HG03066 (cell line): ENCODE results near the gene CDC34.
A peak's percentile ranks its signal among the peaks of the same experiment; 100 is the strongest.

Experiments used
- ATAC-seq: cut with Tn5 transposase; IDR thresholded peaks from one replicate; pipeline ENCODE4 v1.9.1; 2021; ENCODE audit warnings: low read depth; ENCODE audit not compliant: unreplicated experiment

Gene CDC34

GRCh38 chr19:571566-571974 is 40.0 kb downstream of the CDC34 start:
- no peak for ATAC-seq

DNA sequence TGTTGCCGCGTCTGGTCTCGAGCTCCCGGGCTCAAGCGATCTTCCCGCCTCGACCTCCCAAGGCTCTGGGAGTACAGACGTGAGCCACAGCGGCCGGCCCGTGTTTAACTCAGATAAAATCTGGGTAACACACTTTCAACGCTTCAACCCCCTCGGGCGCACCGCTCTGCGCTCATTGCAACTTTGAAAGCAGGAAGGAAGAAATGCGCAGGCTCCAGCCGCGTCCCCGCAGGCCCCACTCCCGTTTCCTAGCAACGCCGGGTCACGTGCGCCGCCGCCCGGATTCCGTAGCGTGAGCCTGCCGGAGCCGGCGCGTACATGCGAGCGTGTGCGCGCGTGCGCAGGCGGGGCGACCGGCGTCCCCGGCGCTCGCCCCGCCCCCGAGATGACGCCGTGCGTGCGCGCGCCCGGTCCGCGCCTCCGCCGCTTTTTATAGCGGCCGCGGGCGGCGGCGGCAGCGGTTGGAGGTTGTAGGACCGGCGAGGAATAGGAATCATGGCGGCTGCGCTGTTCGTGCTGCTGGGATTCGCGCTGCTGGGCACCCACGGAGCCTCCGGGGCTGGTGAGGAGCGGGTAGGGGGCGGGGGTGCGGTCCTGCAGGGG is 40.7 kb downstream of the CDC34 start, which contains the start of gene BSG:
TSS of gene BSG (plus strand) at position 457 of the 603 bp plus-strand sequence. CDS start at position 496, 39 bp downstream.
- ATAC-seq = peak; percentile 55

DNA sequence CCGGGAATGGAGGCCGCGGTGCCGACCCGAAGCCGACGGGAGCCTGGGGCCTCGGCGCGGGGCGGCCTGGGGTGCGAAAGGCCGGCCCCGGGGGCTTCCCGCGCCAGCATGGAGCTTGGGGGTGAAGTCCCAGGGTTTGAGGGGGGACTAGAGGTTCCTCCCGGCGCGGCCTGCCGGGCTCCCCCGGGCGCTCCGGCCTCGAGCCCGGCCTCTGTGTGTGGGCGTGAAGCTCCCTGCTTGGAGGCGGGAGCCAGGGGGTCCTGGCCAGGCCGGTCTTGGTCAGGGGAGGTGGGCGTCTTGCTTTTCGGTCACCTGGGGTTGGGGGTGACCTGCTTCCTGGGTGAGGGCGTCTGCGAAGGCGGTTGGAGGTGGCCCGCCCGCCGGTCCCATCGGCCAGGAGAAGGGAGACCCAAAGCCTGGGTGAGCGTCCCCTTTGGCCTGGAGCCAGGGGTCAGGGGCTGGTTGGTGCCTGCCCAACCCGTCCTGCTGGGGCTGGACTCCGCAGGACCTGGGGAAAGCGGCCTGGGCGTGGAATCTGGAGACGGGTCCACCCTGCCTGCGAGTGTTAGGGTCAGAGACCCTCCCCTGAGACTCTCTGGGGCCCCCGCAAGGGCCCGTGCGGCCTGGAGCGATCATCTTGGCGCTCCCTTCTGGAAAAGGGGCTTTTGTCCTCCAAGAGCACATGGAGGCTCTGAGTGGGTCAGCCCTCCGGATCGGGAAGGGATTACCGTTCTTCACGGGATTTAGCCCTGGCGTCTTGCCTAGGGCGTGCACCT is 41.4 kb downstream of the CDC34 start:
- ATAC-seq = peak; percentile 5

DNA sequence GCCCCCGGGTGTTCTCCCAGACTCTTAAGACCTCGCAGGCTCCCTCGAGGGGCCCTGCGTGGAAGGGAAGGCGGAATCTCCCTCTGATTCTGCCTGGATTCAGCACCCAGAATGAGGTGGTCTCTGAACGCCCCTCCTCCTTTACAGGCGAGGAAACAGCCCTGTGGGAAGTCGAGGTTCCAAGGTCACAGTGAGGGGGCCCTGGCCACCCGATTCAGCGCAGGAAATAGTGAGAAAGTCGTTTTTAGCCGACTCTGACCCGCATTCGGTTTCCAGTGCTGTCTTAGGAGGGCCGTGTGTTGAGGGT is 41.9 kb downstream of the CDC34 start:
- ATAC-seq = no peak

DNA sequence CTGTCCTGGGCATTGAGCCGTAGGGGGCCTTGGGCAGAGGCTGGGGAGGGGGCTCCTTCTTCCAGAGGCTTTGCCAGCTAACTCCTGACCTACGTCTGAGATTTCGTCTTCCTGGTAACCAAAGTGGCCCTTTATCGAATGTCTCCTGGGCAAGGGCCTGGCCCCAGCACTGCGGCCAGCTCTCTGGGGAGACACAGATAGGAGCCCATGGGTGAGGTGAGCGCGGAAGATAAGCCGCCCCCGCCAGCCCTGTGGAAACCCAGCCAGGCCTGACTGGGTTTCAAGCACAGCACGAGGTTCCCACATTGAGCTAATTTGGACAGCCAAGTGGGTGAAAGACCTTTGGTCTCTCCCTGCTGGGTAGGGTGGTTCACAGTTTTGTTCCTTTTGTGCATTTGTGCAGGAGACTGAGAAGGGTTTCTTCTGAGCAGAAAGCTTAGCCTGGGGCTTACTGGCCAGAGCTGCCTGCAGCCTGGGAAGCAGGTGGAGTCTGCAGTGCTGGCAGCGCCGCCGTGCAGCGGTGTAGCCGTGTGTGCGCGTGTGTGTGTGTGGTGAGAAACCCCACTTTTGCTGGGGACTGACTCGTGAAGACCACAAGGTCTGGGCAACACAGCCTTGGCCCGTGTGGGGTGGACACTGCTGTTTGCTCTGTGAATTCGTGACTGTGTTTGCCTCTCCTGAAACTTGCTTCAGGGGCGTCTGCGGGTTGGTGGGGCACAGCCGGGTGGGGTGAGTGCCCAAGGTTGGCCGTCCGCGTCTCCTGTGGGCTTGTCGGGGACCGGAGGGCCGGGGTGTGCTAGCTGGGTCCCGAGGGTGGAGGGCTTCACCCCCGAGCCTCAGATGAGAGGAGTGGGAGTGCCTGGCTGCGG is 43.3 kb downstream of the CDC34 start:
- ATAC-seq = no peak

DNA sequence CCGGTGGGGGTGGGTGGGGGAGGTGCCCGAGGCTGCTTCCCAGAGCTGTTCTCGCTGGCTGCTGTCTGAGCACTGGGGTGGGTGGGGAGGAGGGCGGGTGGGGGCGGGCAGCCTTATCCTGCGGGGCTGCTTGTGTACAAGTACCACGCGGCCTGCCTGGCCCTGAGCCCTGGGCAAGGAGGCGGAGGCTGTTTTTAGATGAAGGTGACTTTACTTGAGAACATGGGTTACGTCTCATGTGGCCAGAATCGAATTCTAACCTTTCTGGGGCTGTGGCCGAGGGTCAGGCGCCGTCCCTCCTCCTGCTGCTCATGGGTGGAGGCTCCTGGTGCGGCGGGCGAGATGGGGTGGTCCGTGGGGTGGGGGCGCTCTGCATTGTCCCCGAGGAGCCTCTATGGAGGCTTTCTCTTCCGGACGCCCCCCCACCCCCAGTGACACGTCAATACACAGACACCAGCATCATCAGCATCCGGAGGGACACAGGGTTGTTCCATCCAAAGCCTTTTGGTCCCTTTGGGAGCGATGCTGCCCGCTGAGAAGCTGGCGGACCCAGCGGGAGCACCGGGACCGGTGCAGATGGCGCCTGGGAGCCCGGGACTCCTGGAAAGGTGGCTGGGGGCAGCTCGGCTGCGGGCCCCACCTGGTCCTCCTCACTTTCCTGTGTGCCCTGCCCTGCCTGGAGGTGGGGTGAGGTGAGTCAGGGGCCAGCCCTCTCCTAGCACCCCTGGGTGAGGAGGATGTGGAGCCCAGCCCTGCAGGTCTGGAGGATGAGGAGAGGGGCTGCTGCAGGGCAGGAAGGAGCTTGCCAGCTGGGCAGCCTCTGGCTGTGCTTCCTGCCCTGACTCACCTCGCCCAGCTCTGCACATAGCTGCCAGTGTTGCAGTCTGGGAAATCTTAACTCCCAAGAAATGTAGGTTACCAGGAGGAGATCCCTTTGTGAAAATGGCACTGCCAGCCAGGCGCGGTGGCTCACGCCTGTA is 44.3 kb downstream of the CDC34 start:
- ATAC-seq = no peak

DNA sequence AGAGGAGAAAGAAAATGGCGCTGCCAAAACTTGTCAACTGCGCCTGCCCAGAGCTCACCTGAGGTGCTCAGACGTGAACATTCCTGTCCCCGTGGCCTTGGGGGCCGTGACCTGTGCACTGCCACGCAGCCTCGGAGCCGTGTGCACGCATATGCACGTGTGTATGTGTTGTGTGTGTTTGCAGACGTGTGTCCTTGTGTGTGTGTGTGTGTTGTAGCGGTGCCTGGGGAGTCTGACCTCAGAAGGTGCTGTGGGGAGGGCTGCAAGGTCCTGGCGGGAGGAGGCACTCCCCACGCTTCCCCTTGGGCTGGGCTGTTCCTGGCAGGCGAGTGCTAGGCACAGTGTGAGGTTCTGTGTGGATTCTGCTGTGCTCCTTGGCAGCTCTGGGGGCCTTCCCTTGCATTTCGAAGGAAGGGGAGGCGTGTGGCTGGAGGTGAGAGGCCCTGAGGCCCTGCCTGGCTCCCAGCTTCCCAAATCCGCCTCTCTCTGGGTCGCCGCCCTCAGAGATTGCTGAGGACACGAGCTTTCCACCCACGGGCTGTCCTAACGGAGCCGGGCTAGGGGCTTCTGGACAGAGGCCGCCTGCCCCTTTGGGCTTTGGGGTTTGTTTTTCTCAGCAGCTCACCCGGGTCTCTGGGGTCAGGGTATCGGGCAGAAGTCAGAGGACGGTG is 45.3 kb downstream of the CDC34 start:
- ATAC-seq = no peak

DNA sequence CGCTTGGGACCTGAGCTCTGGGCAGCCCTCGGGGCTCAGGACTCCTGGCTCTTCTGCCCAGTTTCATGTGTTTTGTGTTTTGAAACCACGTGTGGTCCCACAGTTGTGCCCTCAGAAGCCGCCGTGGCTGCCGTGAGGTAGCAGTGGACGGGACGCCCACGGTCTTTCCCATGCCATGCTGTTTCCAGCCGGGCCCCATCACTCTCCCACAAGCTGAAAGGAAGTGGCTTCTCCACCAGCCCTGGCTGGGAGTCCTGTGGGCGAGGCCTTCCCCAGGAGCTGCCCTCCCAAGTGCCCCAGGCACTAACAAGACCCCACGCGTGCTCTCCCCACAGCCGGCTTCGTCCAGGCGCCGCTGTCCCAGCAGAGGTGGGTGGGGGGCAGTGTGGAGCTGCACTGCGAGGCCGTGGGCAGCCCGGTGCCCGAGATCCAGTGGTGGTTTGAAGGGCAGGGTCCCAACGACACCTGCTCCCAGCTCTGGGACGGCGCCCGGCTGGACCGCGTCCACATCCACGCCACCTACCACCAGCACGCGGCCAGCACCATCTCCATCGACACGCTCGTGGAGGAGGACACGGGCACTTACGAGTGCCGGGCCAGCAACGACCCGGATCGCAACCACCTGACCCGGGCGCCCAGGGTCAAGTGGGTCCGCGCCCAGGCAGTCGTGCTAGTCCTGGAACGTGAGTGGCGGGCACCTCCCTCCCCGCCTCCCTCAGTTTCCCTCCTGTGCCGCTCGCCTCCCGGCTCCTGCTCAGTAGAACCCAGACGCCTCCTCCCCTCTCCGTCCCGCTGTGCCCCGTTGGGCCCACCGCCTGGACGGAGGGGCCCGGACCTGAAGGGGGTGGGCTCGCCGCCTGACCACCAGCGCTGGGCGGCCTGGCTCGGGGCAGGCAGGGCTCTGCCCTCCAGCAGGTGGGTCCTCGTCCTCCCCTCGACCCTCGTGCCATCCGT is 46.2 kb downstream of the CDC34 start:
- no peak for ATAC-seq

DNA sequence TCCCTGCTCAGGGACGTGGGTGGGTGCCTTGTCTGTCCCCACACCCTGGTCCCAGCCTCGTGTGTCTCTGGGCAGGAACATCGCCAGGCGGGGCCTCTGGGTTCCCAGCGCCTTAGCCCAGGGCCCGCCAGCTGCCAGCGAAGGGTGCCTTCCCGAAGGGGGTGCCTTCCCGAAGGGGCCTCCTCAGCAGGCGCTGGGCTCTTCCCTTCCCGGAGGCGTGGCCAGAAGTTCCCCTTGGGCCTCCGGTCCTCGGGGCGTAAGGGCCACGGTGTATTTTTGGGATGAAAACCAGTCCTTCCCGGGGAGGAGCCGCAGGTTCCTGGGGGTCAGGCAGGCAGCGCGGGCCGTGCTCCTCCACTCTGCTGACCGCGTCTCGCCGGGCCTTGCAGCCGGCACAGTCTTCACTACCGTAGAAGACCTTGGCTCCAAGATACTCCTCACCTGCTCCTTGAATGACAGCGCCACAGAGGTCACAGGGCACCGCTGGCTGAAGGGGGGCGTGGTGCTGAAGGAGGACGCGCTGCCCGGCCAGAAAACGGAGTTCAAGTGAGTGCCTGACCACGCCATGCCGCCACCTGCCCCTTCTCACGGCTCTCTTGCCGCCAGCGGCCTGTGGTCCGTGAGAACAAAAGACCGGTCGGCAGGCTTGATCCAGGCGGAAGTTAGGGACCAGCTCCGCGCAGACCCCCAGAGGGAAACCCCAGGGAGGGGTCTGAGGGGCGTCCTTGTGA is 47.7 kb downstream of the CDC34 start:
- no peak for ATAC-seq

GRCh38 chr19:579842-580155 is 48.2 kb downstream of the CDC34 start:
- ATAC-seq = no peak

DNA sequence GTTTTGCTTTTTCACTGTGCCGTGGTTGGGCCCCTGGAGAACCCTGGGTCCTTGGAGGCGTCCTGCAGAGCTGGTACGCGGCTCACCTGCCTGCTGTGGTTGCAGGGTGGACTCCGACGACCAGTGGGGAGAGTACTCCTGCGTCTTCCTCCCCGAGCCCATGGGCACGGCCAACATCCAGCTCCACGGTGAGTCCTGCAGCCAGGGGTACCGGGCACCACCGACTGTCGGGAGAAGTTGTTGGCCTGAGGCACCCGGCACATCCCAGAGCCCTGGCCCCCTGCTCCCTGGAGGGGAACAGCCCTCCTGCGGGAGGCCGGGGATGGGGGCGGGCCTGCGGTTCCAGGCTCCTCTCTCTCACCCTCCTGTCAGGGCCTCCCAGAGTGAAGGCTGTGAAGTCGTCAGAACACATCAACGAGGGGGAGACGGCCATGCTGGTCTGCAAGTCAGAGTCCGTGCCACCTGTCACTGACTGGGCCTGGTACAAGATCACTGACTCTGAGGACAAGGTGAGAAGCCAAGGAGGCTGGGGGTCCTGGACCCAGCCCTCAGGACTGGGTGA is 48.8 kb downstream of the CDC34 start:
- no peak for ATAC-seq

- no peak for ATAC-seq
Observed at GRCh38 chr19:581399-582111, 50.0 kb downstream of the CDC34 start.

DNA sequence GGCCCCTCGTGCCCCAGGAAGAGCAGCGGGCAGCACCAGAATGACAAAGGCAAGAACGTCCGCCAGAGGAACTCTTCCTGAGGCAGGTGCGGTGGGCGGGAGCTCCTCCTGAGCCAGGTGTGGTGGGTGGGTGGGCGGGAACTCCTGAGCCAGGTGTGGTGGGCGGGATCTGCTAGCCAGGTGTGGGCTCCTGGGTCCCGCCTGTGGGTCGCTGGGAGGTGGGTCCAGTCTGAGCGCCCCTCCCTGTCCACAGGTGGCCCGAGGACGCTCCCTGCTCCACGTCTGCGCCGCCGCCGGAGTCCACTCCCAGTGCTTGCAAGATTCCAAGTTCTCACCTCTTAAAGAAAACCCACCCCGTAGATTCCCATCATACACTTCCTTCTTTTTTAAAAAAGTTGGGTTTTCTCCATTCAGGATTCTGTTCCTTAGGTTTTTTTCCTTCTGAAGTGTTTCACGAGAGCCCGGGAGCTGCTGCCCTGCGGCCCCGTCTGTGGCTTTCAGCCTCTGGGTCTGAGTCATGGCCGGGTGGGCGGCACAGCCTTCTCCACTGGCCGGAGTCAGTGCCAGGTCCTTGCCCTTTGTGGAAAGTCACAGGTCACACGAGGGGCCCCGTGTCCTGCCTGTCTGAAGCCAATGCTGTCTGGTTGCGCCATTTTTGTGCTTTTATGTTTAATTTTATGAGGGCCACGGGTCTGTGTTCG is 51.1 kb downstream of the CDC34 start:
- ATAC-seq = no peak

- ATAC-seq = no peak
Observed at GRCh38 chr19:583198-583967, 51.8 kb downstream of the CDC34 start.

DNA sequence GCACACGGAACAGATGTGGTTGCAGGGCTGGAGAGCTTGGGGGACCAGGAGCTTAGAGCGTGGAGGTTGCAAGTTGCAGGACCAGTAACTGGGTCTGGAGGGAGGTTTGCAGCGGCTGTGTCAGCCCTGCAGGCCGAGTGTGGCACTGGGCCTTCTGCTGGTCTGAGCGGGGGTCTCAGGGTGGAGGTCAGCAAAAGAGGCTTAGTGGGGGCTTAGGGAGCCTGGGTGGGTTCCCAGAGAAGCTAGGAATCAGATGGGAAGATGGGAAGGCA is 52.3 kb downstream of the CDC34 start:
- ATAC-seq = no peak
